Thoracic aorta (tissue), 2 donors: ENCODE measurements around the gene IL4R. TPM values are rescaled to one million over a fixed set of nuclear protein-coding genes. Genes with fewer than 3 reads are reported as not detected.

Source experiments
- ATAC-seq: fragments of 150-250 bp; one replicate; pipeline ENCODE4 v1.8.0; 2017; ENCODE audit warnings: low read depth; ENCODE audit not compliant: insufficient number of reproducible peaks, low FRiP score
- DNase-seq: peaks from one replicate; pipeline ENCODE4 v3.0.0-alpha.2; 2020; ENCODE audit warnings: low spot score
- H3K27ac ChIP-seq, 2 donors: fragments of 200-600 bp; sonication (generic); 1 replicate in 1 of 2; 2 replicates in 1 of 2; pipeline ENCODE4 v1.5.1; 2016; ENCODE audit warnings: mild to moderate bottlenecking in 2 of 2, moderate library complexity in 2 of 2
- H3K27me3 ChIP-seq: fragments of 200-600 bp; sonication (generic); replicated peaks from 2 replicates; pipeline ENCODE4 v1.6.0; 2016; ENCODE audit warnings: mild to moderate bottlenecking; ENCODE audit not compliant: insufficient read depth
- H3K36me3 ChIP-seq: fragments of 200-600 bp; sonication (generic); one replicate; pipeline ENCODE4 v1.5.1; 2016
- H3K4me1 ChIP-seq, 2 donors: fragments of 200-600 bp; sonication (generic); 1 replicate in 1 of 2; 2 replicates in 1 of 2; pipeline versions ENCODE4 v1.5.1 to v1.6.0; 2016; ENCODE audit warnings: low read depth in 2 of 2, mild to moderate bottlenecking in 1 of 2; ENCODE audit not compliant: control insufficient read depth in 1 of 2
- H3K4me3 ChIP-seq: fragments of 200-600 bp; sonication (generic); 2 replicates; pipeline ENCODE4 v1.5.1; 2016; ENCODE audit warnings: mild to moderate bottlenecking
- H3K9me3 ChIP-seq: fragments of 200-600 bp; sonication (generic); 2 replicates; pipeline ENCODE4 v1.5.1; 2016
- total RNA-seq, 2 donors: library from RNA; depleted of rRNA; stranded (reverse); fragments of >200 nt; gene quantifications; one replicate each; pipeline versions ENCODE4 v1.1.0 to v1.2.3, GENCODE V29; 2016
- TF ChIP-seq, protein P1 (sequence below): fragments of 200-600 bp; sonication (generic); IDR thresholded peaks from one replicate; pipeline ENCODE4 v1.5.1; 2019; ENCODE audit warnings: antibody characterized with exemption

The IL4R gene
- total RNA-seq, 2 donors from 2014 or later = 46.2 to 148 TPM

GRCh38 chr16:27410761-27411160 is 97.0 kb downstream of the IL4R start:
- H3K27me3 ChIP-seq = no peaks in the 10 kb centered on the region
- no peaks in the 10 kb centered on the region for H3K4me1 ChIP-seq
- no peak overlapping the region for H3K4me3 ChIP-seq
- peaks cover 3% of the 10 kb centered on the region for H3K9me3 ChIP-seq
- H3K27ac ChIP-seq = no peak overlapping the region
- TF ChIP-seq, protein P1, sequence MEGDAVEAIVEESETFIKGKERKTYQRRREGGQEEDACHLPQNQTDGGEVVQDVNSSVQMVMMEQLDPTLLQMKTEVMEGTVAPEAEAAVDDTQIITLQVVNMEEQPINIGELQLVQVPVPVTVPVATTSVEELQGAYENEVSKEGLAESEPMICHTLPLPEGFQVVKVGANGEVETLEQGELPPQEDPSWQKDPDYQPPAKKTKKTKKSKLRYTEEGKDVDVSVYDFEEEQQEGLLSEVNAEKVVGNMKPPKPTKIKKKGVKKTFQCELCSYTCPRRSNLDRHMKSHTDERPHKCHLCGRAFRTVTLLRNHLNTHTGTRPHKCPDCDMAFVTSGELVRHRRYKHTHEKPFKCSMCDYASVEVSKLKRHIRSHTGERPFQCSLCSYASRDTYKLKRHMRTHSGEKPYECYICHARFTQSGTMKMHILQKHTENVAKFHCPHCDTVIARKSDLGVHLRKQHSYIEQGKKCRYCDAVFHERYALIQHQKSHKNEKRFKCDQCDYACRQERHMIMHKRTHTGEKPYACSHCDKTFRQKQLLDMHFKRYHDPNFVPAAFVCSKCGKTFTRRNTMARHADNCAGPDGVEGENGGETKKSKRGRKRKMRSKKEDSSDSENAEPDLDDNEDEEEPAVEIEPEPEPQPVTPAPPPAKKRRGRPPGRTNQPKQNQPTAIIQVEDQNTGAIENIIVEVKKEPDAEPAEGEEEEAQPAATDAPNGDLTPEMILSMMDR = no peak
- no peak for ATAC-seq
- no peaks in the 10 kb centered on the region for H3K36me3 ChIP-seq
- DNase-seq = no peak

- no peak overlapping the region for H3K4me3 ChIP-seq
- no peaks in the 10 kb centered on the region for H3K36me3 ChIP-seq
- ATAC-seq (no peak), DNase-seq (no peak)
- H3K9me3 ChIP-seq = peaks cover 3% of the 10 kb centered on the region
- H3K27me3 ChIP-seq = no peaks in the 10 kb centered on the region
- TF ChIP-seq, protein P1 = no peak
- no peak overlapping the region for H3K27ac ChIP-seq
- H3K4me1 ChIP-seq = no peaks in the 10 kb centered on the region
These were observed 100.2 kb downstream of the IL4R start for GRCh38 chr16:27413956-27414355.

Other genes starting within 250 kb of the IL4R start
- not detected for gene C16orf82, start 247.0 kb upstream of the IL4R start, total RNA-seq
- gene KDM8, start 110.4 kb upstream of the IL4R start, total RNA-seq = 1 to 10 TPM; 1.5 to 9.0 TPM
- 10 to 100 TPM; 23.8 to 44.5 TPM for gene NSMCE1, start 45.2 kb upstream of the IL4R start, total RNA-seq
- gene IL21R, start 88.2 kb downstream of the IL4R start, total RNA-seq = 1 to 10 TPM in 1 of 2 donors, under 1 TPM in 1; 0.14 to 1.8 TPM
- 10 to 100 TPM; 51.9 to 83.2 TPM for gene GTF3C1, start 235.9 kb downstream of the IL4R start, total RNA-seq
- gene KATNIP, start 236.2 kb downstream of the IL4R start, total RNA-seq = 10 to 100 TPM; 16.0 to 23.7 TPM